ENCODE measurements around the gene ZFP36.

Gene ZFP36

DNA sequence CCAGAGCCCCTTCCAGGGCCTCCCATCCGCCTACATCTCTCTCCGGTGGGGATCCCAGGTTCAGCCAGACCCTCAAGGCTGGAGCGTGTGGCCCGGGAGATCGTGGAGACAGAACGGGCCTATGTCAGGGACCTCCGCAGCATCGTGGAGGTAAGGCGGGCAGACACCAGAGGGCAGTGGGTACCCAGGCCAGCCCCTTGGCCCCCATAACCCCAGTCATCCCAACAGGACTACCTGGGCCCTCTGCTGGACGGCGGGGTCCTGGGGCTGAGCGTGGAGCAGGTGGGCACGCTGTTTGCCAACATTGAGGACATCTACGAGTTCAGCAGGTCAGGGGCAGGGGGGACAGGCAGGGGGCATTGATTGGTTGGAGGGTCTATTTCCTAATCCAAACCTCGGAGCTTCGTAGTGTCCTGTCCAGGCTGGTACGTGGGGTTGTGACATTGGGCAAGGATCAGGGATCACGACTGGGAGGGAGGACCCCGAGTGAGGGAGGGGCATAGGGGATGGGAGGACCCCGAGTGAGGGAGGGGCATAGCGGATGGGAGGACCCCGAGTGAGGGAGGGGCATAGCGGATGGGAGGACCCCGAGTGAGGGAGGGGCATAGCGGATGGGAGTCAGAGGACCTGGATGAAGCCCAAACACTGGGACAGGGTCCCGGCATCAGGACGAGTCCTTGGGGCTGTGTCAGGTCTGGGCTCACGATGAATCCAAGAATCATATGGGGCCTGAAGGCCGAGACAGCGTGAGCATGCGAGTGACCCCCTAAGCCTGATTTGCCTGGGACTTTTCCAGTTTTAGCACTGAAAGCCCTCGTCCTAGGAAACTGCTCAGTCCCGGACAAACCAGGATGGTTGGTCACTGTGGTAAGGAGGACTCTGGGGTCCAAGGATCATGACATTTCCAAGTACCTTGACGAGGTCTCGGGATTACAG lies 8.7 kb downstream of the ZFP36 start:
- in situ Hi-C loops (cut with MboI; ENCODE audit: low sequenced_read_pairs) = no loop called here

DNA sequence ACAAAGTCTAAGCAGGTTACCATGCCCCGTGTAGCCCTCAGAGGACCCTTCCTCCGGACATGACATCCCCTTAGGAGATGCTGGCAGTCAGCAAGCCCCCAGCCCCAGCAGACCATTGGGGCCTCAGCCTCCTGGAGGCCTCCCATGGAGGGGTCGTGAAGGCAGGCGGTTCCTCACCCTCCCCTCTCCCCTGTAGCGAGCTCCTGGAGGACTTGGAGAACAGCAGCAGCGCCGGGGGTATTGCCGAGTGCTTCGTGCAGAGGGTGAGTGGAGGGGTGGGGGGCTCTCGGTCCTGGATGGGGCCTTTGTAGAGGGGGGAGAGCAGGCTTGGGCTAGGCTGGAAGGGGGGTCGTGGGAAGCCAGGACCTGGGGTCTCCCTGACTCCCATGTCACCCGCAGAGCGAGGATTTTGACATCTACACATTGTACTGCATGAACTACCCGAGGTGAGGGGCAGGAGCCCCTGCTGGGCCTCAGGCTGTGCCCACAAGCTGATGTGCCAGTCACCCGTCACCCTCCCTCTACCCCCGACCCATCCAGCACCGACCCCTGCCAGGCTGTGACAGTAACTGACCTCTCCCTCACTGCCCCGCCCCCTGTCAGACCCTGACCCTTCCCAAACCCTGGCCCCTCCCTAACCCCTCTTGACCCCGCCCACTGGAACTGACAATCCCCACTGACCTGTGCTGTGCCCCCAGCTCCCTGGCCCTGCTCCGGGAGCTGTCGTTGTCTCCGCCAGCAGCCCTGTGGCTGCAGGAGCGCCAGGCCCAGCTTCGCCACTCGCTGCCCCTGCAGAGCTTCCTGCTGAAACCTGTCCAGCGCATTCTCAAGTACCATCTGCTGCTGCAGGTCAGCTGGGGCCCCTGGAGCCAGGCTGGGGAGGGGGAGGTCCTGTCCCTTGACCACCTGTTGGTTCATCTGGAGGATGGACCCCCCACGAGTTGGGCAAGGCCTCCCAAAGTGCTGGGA lies 9.8 kb downstream of the ZFP36 start:
- in situ Hi-C loops (cut with MboI; ENCODE audit: low sequenced_read_pairs) = no loop called here

DNA sequence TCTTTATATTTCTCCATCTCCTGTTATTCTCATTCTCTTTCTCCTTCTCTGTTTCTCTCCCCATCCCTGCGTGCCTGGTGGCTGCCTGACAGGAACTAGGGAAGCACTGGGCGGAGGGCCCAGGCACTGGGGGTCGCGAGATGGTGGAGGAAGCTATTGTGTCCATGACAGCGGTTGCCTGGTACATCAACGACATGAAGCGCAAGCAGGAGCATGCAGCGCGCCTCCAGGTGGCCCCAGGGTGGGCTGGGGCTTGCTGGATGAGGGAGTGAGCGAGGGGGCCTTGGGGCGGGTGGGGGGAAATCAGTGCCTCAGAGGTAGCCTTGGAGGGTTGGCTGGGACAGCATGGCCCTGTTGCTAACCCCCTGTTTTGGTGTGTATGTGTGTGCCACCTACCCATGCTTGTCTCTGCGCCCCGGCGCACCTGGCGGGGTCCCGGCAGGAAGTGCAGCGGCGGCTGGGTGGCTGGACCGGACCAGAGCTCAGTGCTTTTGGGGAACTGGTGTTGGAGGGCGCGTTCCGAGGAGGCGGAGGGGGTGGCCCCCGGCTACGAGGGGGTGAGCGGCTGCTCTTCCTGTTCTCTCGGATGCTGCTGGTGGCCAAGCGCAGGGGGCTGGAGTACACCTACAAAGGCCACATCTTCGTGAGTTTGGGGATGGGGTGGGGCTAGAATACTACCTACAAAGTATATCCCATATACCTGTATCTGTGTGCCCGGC lies 11.0 kb downstream of the ZFP36 start:
- in situ Hi-C loops (cut with MboI; ENCODE audit: low sequenced_read_pairs) = no loop called here

DNA sequence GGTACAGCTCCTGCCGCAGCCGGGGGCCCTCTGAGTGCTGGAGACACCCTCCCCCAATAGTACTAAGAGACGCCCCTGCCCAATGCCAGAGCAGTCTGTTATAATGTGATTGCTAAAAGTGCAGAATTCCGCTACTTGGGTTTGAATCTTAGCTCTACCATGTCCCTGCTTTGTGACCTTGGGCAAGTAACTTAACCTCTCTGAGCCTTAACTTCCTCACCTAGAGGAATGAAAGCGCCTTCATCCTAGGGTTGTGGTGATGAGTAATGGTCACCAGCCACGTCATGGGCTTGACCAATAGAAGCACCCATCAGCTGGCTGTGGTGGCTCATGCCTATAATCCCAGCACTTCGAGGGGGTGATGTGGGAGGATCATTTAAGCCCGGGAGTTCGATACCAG lies 12.4 kb downstream of the ZFP36 start:
- in situ Hi-C loops (cut with MboI; ENCODE audit: low sequenced_read_pairs) = no loop called here

DNA sequence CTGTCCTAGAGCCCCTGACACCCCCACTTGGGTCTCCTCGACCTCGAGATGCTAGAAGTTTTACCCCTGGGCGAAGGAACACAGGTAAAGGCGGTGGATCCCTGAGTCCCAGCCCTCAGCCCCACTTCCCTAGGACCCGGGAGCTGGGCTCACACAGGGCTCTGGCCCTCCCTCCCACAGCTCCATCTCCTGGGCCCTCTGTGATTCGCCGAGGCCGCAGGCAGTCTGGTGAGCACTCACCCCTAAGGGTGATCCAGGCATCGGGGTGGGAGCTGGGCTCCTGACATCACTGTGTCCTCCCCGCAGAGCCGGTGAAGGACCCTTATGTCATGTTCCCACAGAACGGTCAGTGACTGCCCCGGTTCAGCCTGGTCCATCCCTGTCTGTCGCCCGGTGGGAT lies 14.1 kb downstream of the ZFP36 start:
- in situ Hi-C loops (cut with MboI; ENCODE audit: low sequenced_read_pairs) = no loop called here

DNA sequence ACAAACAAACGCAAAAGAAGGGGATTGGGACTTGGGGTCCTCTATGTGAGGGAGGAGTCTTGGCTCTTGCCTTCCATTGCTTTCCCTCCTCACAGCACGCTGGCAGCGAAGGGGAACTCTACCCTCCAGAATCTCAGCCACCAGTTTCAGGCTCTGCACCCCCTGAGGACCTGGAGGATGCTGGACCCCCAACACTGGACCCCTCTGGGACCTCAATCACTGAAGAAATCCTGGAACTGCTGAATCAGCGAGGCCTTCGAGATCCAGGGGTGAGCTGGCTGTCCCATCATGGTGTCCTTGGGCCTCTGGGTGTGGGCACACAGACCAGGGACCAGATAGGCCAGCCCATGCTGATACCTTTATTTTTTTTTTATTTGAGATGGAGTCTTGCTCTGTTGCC lies 15.4 kb downstream of the ZFP36 start:
- in situ Hi-C loops (cut with MboI; ENCODE audit: low sequenced_read_pairs) = no loop called here

DNA sequence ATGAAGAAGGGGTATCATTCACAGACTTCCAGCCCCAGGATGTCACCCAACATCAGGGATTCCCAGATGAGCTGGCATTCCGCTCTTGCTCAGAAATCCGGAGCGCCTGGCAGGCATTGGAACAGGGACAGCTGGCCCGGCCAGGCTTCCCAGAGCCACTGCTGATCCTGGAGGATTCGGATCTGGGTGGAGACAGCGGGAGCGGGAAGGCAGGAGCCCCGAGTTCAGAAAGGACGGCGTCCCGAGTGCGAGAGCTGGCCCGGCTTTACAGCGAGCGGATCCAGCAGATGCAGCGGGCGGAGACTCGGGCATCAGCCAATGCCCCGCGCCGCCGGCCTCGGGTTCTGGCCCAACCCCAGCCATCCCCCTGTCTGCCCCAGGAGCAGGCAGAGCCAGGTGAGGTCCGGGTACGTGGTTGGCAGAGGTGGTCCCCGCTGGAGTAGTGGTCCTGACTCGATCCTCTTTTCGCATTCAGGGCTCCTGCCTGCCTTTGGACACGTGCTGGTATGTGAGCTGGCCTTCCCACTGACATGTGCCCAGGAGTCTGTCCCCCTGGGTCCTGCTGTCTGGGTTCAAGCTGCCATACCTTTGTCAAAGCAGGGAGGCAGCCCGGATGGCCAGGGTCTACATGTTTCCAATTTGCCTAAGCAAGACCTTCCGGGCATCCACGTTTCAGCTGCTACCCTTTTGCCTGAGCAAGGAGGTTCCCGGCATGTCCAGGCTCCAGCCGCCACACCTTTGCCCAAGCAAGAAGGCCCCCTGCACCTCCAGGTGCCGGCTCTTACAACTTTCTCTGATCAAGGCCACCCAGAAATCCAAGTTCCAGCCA lies 16.8 kb downstream of the ZFP36 start:
- in situ Hi-C loops (cut with MboI; ENCODE audit: low sequenced_read_pairs) = no loop called here

DNA sequence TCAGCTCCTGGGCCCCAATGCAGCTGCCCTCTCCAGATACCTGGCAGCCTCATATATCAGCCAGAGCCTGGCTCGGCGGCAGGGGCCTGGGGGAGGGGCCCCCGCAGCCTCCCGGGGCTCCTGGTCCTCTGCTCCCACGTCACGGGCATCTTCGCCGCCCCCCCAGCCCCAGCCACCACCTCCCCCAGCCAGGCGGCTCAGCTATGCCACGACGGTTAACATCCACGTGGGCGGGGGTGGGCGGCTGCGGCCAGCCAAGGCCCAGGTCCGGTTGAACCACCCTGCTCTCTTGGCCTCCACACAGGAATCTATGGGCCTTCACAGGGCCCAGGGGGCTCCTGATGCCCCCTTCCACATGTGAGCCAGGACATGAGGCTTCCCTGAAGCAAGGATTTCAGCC lies 18.3 kb downstream of the ZFP36 start:
- in situ Hi-C loops (cut with MboI; ENCODE audit: low sequenced_read_pairs) = no loop called here

DNA sequence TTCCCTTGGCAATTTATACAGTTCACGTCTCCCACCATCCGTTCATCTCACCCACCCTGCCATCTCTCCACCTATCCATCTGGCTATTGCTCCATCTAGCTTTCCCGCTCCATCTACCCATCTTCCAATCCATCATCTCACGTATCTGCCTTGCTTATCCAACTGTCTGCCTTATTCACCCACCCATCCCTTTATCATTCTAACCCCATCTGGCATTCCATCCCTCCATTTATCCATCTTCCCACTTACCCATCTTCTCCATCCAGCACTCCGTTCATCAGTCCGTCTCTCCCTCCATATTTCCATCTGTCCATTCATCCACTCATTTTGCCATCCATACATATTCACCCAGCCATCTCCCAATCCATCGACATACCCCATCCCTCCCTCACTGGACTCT lies 19.1 kb downstream of the ZFP36 start:
- in situ Hi-C loops (cut with MboI; ENCODE audit: low sequenced_read_pairs) = no loop called here

DNA sequence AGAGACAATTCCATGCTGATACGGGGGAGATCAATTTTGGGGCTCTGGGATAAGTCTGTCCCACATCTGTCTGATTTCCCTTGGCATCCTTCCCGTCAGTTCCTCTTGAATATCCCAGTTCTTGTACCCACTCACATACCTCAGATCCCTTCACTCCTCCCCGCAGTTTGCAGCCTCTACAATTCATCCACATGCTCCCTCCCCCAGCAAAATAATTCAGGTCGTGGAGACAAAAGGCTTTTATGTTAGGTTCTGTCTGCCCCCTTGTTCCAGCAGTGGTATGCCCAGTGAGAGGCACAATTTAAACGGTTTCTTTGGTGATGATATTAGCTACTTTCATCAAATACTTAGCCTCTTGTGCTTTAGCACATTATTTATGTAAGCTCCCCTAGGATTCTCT lies 19.5 kb downstream of the ZFP36 start:
- in situ Hi-C loops (cut with MboI; ENCODE audit: low sequenced_read_pairs) = no loop called here

DNA sequence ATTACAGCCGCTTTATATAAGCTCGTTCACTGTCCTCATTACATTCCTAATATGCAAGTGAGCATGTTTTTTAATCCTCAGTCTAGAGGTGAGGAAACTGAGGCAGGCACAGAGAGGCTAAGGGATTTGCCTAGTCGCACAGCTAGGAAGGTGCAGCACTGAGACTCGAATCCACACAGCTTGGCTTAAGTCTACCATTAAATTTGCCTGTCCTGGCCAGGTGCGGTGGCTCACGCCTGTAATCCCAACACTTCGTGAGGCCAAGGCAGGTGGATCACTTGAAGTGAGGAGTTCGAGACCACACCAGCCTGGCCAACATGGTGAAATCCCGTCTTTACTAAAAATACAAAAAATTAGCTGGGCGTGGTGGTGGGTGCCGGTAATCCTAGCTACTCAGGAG lies 21.1 kb downstream of the ZFP36 start:
- in situ Hi-C loops (cut with MboI; ENCODE audit: low sequenced_read_pairs) = no loop called here

DNA sequence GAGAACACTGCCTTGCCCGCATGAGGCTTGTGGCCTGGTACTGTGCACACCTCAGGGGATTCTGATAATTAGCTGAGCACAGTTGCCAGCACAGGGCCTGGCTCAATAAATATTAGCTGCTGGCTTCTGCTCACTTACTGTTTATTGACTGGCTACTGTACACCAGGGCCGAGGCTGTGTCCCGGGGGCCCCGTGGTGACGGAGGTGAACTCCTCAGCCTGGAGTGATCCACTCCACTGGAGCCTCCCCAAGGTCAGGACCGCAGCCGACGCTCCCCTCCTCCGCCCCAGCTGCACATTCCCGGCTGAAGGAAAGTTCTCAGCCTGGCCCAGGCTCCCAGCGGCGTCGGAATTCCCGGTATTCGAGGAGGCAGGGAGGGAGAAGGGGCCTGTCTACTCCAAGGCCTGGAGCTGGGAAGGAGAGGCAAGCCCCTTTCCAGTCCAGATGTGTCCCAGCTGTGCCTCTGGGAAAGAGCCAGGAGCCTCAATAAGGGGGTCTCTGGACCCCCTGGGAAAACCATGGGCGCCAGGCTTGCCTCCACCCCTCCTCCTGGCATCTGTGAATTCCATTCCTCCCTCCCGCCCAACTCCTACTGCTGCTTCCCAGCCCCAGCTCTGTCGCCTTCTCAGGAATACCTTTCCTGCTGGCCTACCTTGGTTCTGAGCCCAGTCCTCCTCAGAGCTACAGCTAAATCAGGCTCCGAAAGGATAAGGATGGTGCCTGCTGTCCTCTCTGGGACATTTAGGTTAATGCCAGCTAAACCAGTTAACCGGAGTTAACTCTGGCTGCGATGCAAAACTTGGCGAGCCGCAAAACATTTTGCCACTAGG lies 21.9 kb downstream of the ZFP36 start:
- in situ Hi-C loops (cut with MboI; ENCODE audit: low sequenced_read_pairs) = no loop called here

DNA sequence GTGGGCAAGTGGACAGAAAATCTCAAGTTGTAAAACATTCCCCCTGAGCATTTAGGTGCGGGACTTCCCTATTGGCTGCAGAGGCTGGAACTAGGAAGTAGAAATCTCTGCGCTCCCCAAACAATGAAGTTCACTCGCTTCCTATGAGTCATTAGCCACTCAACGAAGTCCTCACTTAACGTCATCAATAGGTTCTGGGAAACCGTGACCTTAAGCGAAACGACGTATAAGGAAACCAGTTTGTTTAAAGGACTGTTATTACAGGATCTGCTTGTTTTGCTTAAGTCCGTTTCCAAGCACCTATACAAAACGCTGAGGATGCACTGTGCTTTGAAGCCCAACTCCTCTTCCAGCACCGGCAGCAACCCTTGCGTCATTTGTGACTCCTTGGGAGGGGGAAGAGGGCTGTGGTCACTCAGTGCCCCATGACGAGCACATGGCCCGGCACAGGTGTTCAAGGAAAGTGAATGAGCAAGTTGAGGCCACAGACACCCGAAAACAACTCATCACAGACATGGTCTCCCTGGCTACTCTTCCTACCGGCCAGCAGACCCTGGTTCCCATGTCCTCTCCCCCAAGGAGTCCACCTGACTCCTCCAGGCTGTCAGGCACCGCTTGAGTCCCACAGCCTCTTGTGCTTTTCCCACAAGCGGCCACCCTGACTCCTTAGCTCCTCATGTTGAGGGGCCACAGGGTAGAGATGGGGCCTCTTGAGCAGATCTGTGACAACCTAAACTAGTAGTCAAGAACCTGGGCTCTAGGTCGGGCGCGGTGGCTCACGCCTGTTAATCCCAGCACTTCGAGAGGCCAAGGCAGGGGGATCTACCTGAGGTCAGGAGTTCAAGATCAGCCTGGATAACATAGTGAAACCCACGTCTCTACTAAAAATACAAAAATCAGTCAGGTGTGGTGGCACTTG lies 24.3 kb downstream of the ZFP36 start:
- in situ Hi-C loops (cut with MboI; ENCODE audit: low sequenced_read_pairs) = no loop called here

DNA sequence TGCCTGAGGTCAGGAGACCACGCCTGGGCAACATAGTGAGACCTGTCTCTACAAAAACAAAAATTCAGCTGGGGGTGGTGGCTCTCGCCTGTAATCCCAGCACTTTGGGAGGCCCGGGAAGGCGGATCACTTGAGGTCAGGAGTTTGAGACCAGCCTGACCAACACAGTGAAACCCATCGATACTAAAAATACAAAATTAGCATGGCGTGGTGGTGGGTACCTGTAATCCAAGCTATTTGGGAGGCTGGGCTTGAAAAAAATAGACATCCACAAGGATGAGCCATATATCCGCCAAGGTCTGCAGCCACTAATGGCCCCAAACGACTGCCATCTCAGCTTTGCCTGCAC lies 26.0 kb downstream of the ZFP36 start:
- in situ Hi-C loops (cut with MboI; ENCODE audit: low sequenced_read_pairs) = no loop called here

DNA sequence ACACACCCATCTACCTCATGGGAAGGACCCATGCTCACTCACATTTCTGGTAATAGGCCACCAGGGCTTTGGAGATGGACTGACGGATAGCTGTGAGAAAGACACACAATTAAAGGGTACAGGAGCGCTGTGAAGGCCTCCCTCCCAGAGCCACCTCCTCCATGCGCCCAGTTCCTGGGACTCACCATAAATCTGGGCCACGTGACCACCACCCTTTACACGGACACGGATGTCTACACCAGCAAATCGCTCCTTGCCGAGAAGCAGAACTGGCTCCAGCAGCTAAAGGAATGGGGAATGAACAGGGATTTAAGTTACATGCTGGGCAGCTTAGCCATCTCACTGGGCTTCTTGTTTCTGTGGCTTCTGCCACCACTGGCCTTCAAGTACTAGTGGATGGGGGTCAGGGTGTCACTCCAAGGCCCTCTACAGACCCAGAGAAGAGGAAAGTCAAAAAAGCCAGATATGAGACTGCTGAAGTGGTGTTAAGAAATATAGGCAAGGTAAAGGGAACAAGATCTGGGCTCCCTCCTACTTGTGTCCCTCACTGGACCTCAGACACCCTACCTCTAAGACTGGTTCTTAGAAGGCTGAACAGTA lies 26.9 kb downstream of the ZFP36 start:
- in situ Hi-C loops (cut with MboI; ENCODE audit: low sequenced_read_pairs) = no loop called here

DNA sequence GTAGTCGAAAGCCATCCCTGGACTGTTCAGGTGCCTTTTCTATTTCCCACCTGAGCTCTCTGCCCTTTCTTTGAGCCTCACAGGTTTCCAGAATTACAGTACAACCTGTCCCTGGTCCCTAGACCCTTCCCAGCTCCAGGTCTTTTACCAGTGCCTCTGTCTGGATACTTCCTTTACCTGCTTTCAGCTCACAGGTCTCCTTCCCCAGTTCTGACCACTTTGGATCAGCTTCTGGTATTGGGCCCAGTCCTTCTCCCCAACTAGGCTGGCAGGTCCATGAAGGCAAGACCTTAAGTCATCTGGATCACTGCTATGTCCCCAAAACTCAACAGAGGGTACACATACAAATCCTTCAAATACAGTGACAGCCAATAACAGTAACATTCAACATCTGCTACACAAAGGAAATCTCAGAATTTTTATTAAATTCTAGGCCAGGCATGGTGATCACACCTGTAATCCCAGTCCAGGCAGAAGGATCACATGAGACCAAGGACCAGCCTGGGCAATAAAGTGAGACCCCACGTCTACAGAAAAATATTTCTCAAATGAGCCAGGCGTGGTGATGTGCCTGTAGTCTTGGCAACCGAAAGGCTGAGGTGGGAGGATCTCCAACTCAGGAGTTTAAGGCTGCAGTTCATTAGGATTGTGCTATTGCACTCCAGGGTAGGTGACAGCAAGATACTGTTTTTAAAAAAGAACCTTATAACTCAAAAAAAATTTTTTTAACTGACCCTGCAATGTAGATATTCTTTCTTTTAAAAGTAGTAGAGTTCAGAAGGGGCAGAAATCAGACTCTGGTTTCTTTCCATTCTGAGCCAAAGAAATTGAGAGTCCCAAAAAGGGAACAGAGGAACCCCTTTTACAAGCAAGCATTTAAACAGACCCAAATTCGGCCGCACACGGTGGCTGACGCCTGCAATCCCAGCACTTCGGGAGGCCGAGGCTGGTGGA lies 27.8 kb downstream of the ZFP36 start:
- in situ Hi-C loops (cut with MboI; ENCODE audit: low sequenced_read_pairs) = no loop called here

Data from HL-60/S4 treated with phorbol 12-myristate 13-acetate at 8.2 ng/mL for 4 days and 3 days (cell line).